Measurements from ENCODE around the gene APCDD1. TPM values are rescaled to one million over a fixed set of nuclear protein-coding genes. Genes with fewer than 3 reads are reported as not detected.

APCDD1 gene
- total and polyA plus RNA-seq, 8 donors = 27.6 to 168 (median 136) TPM

DNA sequence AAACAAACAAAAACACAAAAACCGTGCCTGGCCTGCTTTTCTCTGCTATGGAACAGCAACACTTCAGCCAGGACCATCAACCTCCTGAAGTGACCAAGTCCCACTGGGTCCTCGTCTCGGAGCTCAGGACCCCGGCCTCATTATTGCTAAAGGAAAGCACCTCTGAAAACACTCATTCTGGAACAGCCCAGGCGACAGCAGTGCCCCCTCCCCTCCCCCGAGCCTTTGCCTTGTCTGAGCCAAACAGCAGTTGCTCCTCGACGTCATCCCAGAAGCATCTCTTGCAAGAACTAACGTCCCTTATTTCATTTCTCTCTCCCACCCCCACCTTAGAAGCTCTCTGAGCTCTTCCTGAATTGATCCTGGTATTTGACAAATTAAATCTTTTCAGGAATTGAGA, 27.4 kb downstream of the APCDD1 start:
- H3K4me1 ChIP-seq = peaks cover 6 to 13% of the 10 kb centered on the region in 2 donors
- DNase-seq (no peak), ATAC-seq (no peak)
- H3K27me3 ChIP-seq = no peaks in the 10 kb centered on the region
- no peaks in the 10 kb centered on the region for H3K9me3 ChIP-seq
- peaks cover 0 to 6% of the 10 kb centered on the region in 2 donors for H3K36me3 ChIP-seq
- intact Hi-C loops (cut with DNase I) = no loop called here
- TF ChIP-seq, protein P1, sequence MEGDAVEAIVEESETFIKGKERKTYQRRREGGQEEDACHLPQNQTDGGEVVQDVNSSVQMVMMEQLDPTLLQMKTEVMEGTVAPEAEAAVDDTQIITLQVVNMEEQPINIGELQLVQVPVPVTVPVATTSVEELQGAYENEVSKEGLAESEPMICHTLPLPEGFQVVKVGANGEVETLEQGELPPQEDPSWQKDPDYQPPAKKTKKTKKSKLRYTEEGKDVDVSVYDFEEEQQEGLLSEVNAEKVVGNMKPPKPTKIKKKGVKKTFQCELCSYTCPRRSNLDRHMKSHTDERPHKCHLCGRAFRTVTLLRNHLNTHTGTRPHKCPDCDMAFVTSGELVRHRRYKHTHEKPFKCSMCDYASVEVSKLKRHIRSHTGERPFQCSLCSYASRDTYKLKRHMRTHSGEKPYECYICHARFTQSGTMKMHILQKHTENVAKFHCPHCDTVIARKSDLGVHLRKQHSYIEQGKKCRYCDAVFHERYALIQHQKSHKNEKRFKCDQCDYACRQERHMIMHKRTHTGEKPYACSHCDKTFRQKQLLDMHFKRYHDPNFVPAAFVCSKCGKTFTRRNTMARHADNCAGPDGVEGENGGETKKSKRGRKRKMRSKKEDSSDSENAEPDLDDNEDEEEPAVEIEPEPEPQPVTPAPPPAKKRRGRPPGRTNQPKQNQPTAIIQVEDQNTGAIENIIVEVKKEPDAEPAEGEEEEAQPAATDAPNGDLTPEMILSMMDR (IDR thresholded peaks at IDR 0.05) = no peak
- no peak overlapping the region for H3K4me3 ChIP-seq
- no peak overlapping the region for H3K27ac ChIP-seq

DNA sequence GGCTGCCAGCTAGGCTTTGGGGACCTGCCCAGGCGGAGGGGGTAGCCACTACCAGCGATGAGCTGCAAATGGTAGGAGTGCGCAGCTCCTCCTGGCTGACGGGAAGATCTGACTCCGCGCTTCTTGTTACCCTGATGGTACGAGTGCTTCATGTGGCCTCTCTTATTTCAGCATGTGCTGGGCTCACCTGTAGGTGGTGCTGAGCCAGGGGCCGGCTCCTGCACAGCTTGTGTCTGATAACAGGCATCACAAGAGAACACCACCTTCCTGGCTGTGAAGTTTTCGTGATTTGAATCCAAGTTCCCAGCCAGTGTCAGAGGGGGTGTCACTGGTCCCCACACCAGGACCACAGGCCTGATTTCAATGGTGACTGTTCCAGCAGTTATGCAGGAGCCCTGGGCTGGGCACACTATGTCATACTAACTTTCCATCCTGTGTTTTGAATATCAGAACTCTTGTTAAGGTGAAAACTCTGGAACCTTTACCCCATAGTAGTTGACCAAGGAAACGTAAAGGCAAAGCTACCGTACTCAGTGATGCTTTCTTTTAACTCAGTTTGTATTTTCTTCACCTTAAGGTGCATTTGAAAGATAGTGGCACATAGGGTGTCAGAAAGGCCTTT, 28.0 kb downstream of the APCDD1 start:
- DNase-seq (no peak), ATAC-seq (no peak)
- Histone ChIP-seq H3K36me3 (peaks cover 0 to 9% of the 10 kb centered on the region in 2 donors), H3K4me1 (peaks cover 0 to 7% of the 10 kb centered on the region in 2 donors), H3K4me3 (no peak overlapping the region), H3K9me3 (no peaks in the 10 kb centered on the region), H3K27ac (no peak overlapping the region), H3K27me3 (no peaks in the 10 kb centered on the region)
- TF ChIP-seq, protein P1 (IDR thresholded peaks at IDR 0.05) = no peak
- intact Hi-C loops (cut with DNase I) = no loop called here

DNA sequence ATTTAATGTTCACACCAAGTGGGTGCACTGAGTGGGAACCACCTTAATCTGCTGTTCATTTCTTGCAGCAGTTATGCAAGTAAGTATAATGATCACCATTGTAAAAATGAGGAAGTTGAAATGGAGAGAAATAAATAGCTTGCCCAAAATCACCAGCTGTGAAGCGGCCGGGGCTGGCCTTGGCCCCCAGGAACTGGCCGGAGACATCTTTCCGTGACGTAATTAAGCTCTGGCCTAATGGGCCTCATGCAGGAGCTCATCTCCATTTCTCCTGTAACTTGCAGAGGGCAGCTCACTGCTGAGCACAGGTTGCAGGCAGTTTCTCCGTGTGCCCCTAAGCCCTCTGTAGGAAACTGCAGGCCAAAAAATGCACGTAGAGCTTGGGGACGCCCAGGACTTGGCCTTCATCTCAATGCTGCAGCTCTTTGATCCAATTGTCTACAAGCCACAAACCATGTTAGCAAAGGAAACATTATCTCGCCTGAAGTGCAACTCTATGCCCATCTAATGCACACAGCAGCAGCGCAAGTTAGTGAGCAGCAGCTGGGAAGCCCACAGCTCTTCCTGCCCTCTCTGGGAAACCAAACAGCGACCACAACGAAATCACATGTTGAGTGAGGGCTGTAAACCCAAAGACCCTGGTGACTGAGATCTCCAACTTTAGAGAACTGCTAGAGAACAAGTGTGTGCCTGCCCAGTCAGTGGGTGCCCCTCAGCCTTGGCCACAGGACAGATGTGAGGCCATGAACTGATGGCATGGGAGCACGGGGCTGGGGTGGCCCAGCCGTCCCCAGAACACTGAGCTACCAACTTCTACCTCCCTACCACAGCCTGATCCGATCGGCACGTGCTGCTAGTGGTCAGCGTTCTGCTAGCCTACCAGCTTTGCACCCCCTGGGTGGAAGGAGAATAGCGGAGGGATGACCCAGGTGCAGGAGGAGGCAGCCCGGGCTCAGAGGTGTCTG, 28.8 kb downstream of the APCDD1 start:
- TF ChIP-seq, protein P1 (IDR thresholded peaks at IDR 0.05) = no peak

DNA sequence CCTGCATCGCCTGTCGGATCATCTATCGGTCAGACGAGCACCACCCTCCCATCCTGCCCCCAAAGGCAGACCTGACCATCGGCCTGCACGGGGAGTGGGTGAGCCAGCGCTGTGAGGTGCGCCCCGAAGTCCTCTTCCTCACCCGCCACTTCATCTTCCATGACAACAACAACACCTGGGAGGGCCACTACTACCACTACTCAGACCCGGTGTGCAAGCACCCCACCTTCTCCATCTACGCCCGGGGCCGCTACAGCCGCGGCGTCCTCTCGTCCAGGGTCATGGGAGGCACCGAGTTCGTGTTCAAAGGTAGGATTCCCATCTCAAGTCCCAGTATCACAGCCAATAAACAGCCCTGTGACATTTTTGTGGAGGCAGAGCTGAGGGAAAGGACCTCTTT, 31.0 kb downstream of the APCDD1 start:
- H3K36me3 ChIP-seq = peaks cover 0 to 22% of the 10 kb centered on the region in 2 donors
- no peaks in the 10 kb centered on the region for H3K9me3 ChIP-seq
- no peak overlapping the region for H3K27ac ChIP-seq
- peaks cover 0 to 6% of the 10 kb centered on the region in 2 donors for H3K4me1 ChIP-seq
- H3K4me3 ChIP-seq = no peak overlapping the region
- TF ChIP-seq, protein P1 (IDR thresholded peaks at IDR 0.05) = no peak
- intact Hi-C loops (cut with DNase I) = no loop called here
- H3K27me3 ChIP-seq = no peaks in the 10 kb centered on the region
- no peak for ATAC-seq
- DNase-seq = no peak

More for the DNA sequence above, 28.8 kb downstream of the APCDD1 start:
- no peak overlapping the region for H3K4me3 ChIP-seq
- no peaks in the 10 kb centered on the region for H3K9me3 ChIP-seq
- DNase-seq = no peak
- H3K27ac ChIP-seq = no peak overlapping the region
- intact Hi-C loops (cut with DNase I) = no loop called here
- peak; percentile 43 for ATAC-seq
- H3K27me3 ChIP-seq = no peaks in the 10 kb centered on the region
- peaks cover 0 to 13% of the 10 kb centered on the region in 2 donors for H3K36me3 ChIP-seq
- peaks cover 0 to 6% of the 10 kb centered on the region in 2 donors for H3K4me1 ChIP-seq

DNA sequence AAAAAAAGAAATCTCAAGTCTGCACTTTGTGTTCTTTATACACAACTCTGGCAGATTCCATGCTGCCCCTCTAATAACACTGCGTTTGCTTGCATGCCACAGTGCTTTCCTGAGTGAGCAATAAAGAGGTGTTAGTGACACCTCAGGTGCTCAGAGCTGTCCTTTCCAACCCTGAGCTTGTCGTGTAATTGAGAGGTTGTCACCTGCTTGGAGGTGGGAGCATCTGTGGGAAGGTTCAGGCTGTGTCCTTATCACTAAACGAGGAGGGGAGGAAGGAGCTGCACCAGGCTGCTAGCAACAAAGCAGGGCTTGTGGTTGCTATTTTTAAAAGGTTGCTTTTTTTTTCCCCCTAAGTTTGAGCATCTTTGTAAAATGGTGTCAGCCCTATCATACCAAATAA, 31.9 kb downstream of the APCDD1 start:
- TF ChIP-seq, protein P1 (IDR thresholded peaks at IDR 0.05) = no peak
- H3K27me3 ChIP-seq = no peaks in the 10 kb centered on the region
- DNase-seq (no peak), ATAC-seq (no peak)
- no peaks in the 10 kb centered on the region for H3K9me3 ChIP-seq
- H3K36me3 ChIP-seq = peaks cover 0 to 22% of the 10 kb centered on the region in 2 donors
- H3K4me1 ChIP-seq = peaks cover 0 to 6% of the 10 kb centered on the region in 2 donors
- no peak overlapping the region for H3K27ac ChIP-seq
- intact Hi-C loops (cut with DNase I) = no loop called here
- no peak overlapping the region for H3K4me3 ChIP-seq
